ENCODE results near the gene MRPS14. TPM values are rescaled to one million over a fixed set of nuclear protein-coding genes. Genes with fewer than 3 reads are reported as not detected.

The MRPS14 gene
- total RNA-seq, 1 donor from 2014 or later = 34.4 TPM

DNA sequence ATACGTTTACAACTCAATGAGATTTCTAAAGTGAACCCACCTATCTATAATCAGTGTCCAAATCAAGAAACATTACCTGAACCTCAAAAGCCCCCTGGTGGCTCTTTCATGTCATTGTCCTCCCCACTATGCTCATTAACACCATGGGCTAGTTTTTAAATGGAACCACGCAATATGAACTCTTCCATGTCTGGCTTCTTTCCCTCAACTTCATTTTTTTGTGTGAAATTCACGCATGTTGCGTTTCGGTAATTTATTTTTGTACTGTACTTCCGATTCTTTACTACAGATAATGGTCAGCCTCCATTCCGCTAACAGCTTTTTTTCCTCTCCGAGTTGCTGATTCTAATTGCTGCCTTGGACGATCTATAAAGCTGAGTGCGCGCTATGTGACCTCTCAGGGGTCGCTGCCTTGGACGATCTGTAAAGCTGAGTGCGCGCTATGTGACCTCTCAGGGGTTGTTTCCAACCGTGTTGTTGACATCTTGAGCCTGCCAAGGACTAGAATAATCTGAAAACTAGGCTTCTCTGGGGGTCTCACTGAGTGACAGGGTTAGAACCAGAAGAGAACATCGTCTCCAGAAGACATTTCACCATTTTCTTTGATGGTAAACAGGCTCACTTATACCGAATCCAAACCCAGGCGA, 24.5 kb downstream of the MRPS14 start:
- no peak overlapping the region for H3K27ac Mint-ChIP-seq (ENCODE audit: unreplicated experiment)
- H3K4me1 Mint-ChIP-seq = peaks cover 26% of the 10 kb centered on the region
- H3K9me3 Mint-ChIP-seq = no peaks in the 10 kb centered on the region
- TF ChIP-seq, protein P1, sequence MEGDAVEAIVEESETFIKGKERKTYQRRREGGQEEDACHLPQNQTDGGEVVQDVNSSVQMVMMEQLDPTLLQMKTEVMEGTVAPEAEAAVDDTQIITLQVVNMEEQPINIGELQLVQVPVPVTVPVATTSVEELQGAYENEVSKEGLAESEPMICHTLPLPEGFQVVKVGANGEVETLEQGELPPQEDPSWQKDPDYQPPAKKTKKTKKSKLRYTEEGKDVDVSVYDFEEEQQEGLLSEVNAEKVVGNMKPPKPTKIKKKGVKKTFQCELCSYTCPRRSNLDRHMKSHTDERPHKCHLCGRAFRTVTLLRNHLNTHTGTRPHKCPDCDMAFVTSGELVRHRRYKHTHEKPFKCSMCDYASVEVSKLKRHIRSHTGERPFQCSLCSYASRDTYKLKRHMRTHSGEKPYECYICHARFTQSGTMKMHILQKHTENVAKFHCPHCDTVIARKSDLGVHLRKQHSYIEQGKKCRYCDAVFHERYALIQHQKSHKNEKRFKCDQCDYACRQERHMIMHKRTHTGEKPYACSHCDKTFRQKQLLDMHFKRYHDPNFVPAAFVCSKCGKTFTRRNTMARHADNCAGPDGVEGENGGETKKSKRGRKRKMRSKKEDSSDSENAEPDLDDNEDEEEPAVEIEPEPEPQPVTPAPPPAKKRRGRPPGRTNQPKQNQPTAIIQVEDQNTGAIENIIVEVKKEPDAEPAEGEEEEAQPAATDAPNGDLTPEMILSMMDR (conservative IDR thresholded peaks at IDR 0.05) = peak; percentile 96
- DNase-seq (ENCODE audit: low read depth, low spot score) = peak; percentile 5
- no peaks in the 10 kb centered on the region for H3K27me3 Mint-ChIP-seq (ENCODE audit: low read depth)
- no peaks in the 10 kb centered on the region for H3K36me3 Mint-ChIP-seq (ENCODE audit: low read depth)
- H3K4me3 Mint-ChIP-seq = no peak overlapping the region

DNA sequence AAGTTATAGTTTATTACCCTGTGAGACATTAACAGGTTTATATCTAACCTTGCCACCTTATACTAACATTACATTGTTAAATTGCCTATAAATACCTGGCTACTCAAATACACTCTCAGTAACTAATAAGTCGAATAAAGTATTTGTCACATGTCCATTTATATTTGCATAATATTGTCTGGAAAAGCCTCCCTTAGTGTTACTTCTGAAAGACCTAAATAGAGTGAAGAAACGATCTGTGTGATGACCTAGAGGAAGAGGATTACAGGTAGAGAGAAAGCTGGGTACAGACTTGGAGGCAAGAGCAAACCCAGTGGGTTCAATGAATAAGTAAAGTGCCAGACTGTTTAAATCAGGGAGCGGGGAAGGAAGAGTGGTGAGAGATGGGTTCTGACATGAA, 26.2 kb downstream of the MRPS14 start:
- TF ChIP-seq, protein P1 (conservative IDR thresholded peaks at IDR 0.05) = no peak
- Mint-ChIP-seq H3K27me3 (ENCODE audit: low read depth) (no peaks in the 10 kb centered on the region), H3K4me3 (peak overlapping the region; percentile 60), H3K27ac (ENCODE audit: unreplicated experiment) (no peak overlapping the region), H3K36me3 (ENCODE audit: low read depth) (no peaks in the 10 kb centered on the region), H3K4me1 (peaks cover 18% of the 10 kb centered on the region), H3K9me3 (no peaks in the 10 kb centered on the region)
- DNase-seq (ENCODE audit: low read depth, low spot score) = no peak

DNA sequence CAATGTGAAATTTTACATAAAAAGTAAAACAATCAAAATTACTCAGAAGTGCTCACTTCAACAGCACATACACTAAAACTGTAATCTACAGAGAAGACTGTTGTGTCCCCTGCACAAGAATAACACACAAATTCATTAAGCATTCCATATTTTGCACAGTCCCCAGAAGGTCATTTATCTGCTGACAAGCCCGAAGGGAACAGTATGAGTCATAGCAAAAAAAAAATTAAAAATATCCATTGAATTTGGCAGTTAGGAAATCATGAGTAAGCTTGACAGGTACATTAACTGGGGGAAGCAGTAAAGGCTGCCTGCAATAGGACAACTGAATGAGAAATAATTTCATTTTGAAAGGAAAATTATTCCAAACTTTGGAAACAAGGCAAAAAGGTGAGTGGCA, 26.7 kb downstream of the MRPS14 start:
- no peak overlapping the region for H3K27ac Mint-ChIP-seq (ENCODE audit: unreplicated experiment)
- no peak overlapping the region for H3K4me3 Mint-ChIP-seq
- H3K4me1 Mint-ChIP-seq = peaks cover 15% of the 10 kb centered on the region
- H3K9me3 Mint-ChIP-seq = no peaks in the 10 kb centered on the region
- no peaks in the 10 kb centered on the region for H3K36me3 Mint-ChIP-seq (ENCODE audit: low read depth)
- no peaks in the 10 kb centered on the region for H3K27me3 Mint-ChIP-seq (ENCODE audit: low read depth)
- DNase-seq (ENCODE audit: low read depth, low spot score) = no peak
- TF ChIP-seq, protein P1 (conservative IDR thresholded peaks at IDR 0.05) = no peak

DNA sequence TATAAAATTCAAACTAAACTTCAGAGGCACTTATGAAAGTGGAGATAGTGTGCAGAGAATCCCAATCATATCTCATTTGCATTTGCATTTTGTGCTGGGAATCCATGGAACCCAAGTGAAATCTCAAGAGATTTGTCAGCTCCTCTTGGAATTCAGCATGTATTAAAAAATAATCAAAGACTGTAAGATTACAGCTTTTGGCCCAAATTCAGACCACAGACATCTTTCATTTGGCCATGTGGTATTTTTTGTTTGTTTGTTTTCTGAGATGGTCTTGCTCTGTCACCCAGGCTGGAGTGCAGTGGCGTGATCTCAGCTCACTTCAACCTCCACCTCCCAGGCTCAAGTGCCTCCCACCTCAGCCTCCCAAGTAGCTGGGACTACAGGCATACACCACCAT, 27.3 kb downstream of the MRPS14 start:
- H3K27me3 Mint-ChIP-seq (ENCODE audit: low read depth) = no peaks in the 10 kb centered on the region
- DNase-seq (ENCODE audit: low read depth, low spot score) = no peak
- no peaks in the 10 kb centered on the region for H3K36me3 Mint-ChIP-seq (ENCODE audit: low read depth)
- H3K27ac Mint-ChIP-seq (ENCODE audit: unreplicated experiment) = no peak overlapping the region
- TF ChIP-seq, protein P1 (conservative IDR thresholded peaks at IDR 0.05) = no peak
- no peaks in the 10 kb centered on the region for H3K9me3 Mint-ChIP-seq
- peaks cover 9% of the 10 kb centered on the region for H3K4me1 Mint-ChIP-seq
- no peak overlapping the region for H3K4me3 Mint-ChIP-seq

DNA sequence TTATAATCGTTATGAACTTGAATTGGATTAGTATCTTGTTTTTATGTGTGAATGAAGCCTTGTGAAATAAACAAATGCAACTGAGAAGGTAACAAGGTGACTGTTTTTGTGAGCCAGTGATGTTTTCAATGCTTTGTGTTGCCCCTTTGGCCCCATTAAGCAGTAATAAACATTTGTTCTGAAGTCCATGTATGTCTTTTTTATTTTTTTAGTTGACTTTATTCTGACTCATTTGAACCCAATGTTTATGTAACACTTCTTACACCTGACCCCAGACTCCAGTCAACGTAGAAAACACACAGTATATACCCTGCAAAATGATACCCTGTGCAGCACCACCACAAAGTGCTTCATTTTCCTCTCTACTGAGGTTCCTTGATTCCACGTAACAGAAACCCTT, 28.1 kb downstream of the MRPS14 start:
- Mint-ChIP-seq H3K27me3 (ENCODE audit: low read depth) (no peaks in the 10 kb centered on the region), H3K27ac (ENCODE audit: unreplicated experiment) (no peak overlapping the region), H3K4me3 (no peak overlapping the region), H3K4me1 (peaks cover 4% of the 10 kb centered on the region), H3K36me3 (ENCODE audit: low read depth) (no peaks in the 10 kb centered on the region), H3K9me3 (no peaks in the 10 kb centered on the region)
- TF ChIP-seq, protein P1 (conservative IDR thresholded peaks at IDR 0.05) = no peak
- DNase-seq (ENCODE audit: low read depth, low spot score) = no peak
